Stimulated activated CD4-positive, alpha-beta T cell treated with anti-CD3 and anti-CD28 coated beads, Interleukin-15, amount 100 ng/mL, for 1 hour (primary cell): Measurements from ENCODE around the gene PLLP.
A peak's percentile ranks its signal among the peaks of the same experiment; 100 is the strongest.

ENCODE experiments used
- DNase-seq, 2 donors: peaks; one replicate each; pipeline ENCODE4 v3.0.0-alpha.2; 2020; ENCODE audit warnings: low read depth in 1 of 2, low spot score in 1 of 2

Gene PLLP

DNA sequence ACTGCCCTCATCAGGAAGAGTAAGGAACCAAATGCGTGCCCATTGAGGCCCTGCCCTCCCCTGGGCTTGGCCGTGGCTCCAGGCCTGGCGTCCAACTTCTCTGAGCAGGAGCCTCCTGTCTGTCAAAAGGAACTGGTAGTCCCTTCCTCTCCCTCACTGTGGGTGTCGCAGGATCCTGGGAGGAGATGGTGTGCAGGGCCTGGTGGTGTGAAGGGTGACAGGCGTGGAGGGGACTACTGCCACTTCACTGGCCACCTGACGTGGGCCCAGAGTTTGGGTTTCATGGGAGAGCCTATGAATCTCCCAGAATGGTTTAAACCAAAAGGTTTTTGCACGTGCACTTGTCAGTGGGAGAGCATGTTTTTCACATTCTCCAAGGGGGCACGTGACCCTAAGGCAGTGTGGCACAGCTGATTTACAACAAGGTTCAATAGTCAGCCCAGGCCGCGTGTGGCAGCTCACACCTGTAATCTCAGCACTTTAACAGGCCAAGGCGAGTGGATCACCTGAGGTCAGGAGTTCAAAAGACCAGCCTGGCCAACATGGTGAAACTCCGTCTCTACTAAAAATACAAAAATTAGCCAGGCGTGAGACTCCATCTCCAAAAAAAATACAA, 26.9 kb downstream of the PLLP start:
- DNase-seq: no peak

- no peak for DNase-seq
Observed at GRCh38 chr16:57256601-57257395, 27.7 kb downstream of the PLLP start.

- no peak for DNase-seq
Observed at GRCh38 chr16:57255686-57256415, 28.6 kb downstream of the PLLP start.

DNA sequence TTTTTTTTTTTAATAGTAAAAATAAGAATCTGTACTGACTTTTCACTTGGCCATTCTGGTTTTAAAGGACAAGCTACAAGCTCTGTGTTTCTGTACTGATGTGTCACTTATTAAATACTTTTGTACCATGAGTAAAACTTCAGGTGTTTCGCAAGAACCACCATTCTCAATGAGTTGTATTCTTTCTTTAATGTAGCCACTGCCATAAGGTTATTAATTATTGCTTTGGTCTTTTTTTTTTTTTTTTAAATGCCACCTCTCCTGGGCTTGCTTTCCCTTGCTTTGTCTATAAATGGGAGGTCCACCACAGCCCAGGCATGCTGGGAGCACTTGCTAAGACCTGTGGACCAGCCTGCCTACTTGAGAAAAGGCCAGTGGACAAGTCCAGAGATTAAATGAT, 31.0 kb downstream of the PLLP start:
- DNase-seq: no peak

DNA sequence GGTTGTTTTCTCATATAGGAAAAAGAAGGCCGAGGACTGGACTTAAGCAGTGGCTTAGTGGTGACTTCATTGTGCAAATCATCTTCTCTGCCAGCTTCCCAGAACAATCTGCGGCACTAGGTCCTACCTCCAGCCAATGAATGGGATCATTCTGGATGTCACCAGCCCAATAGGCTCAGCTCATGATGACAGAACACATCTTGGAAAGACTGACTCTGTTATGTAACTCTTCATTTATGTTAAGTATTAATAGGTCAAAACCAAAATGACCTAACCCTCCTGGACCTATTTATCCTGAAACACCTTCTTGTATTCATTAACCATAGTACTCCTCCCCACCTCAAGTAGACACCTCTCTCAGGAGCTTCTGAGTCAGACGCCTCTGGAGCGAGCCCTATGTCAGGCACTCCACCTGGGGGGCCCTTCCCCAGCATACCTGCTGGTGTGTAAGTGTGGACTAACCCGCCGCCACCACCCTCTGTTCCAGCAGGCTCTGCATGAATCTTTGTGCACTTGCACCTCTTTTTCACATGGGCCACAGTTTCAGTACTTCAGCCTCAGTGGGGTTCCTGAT, 32.2 kb downstream of the PLLP start:
- no peak for DNase-seq

DNA sequence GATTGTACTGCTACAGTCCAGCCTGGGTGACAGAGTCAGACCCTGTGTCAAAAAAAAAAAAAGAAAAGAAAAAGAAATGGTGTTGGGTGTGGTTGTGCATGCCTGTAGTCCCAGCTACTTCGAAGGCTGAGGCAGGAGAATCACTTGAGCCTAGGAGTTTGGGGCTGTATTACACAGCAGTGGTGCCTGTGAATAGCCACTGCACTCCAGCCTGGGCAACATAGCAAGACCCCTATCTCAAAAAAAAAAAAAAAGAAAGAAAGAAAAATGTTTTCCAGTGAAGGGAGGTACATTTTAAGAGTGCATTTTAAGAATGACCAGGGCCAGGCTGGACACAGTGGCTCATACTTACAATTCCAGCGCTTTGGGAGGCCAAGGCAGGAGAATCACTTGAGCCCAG, 33.1 kb downstream of the PLLP start:
- DNase-seq: no peak

DNA sequence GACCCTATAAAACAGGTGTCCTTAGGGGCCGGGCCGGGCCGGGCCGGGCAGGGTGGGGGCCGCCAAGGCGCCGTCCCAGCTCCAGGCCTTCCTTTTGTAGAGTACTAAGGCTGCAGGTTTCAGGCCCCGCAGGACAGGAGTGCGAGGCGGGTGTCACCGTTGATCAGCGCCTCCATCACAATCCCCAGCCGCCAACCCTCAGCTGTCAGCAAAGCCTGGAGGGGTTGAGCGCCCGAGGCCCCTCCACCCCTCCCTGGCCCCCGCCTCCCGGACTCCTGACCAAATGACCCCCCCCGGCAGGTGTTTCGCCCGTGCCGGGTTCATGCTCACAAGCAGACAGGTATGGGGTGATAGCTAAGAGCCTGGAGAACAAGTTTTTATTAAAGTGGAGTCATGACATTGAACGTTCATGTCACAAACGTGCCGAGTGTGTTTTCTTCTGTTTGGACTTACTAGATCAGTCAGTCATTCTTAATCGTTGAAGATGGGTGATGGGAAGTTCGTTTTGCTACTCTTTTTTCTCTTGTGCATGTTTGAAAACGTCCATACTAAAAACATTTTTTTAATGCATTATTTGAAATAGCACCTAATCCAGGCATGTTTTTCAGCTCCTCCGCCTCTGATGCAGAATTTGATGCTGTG, 38.9 kb downstream of the PLLP start:
- DNase-seq: no peak

DNA sequence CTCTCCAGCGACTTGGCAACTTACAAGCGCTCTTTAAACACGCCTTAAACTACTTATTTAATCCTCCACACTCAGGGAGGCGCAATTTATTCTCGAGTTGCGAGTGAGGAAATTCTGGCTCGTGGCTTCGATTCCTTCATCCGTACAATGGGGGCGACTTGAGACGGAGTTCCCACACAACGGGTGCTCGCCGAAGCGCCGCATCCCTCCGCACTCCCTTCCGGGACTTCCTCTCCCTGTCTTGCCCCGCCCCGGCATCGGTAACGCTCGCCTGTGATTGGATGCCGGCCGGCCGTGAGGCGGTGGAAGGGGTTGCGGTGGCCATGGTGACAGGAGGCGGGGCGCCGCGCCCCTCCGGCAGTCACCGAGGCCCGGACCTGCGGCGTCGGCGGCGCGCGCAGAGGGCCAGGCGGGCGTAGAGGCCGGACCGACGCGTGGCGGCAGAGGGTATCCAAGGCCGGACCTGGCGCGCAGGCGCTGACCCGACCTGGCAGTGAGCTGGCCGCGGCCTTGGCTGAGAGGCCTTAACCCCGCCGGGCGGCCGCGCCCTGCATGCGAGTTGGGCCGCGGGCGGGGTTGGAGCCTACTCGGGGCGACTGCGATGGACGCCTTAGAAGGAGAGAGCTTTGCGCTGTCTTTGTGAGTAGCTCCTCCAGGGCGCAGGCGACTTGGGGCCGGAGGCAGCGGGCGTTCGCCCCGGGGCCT, 39.6 kb downstream of the PLLP start, which contains the start of gene ARL2BP:
ARL2BP (plus strand) TSS at position 493 of the 705 bp plus-strand sequence; CDS start at position 602, 109 bp downstream.
- peak; percentile 95 to 97 for DNase-seq

DNA sequence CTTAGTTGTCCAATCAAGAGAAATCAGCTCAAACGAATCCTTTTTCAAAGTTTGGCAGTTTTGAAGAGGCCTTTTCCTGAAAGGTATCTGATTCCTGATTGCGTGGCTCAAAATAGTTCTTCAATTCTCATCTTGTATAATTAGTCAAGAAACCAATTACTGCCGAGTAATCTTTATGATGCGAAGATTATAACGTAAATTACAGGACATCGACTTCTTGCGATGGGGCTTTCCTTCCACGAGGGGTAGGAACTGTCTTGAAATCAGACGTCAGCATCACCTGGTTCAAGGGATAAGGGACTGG, 40.1 kb downstream of the PLLP start:
- DNase-seq: no peak

DNA sequence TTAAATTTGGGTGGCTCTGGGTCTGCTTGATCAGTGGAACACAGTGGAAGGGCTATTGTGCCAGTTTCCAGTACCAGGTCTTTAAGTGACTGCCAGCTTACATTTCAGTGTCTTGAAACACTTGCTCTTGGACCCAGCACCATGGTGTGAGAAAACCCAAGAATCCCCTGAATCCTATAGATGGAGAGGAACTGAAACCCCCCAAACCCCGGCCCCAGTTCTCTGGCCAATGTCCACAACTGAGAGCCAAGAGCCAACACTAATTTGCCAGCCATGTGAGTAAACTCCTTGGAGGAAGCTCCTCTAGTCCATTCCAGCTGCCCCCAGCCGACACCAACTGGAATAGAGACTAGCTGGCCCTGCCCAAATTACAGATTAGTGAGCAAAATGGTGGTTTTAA, 41.8 kb downstream of the PLLP start:
- no peak for DNase-seq

- no peak for DNase-seq
Observed at GRCh38 chr16:57240851-57241250, 43.6 kb downstream of the PLLP start.

GRCh38 chr16:57239107-57239506, 45.4 kb downstream of the PLLP start:
- no peak for DNase-seq

DNA sequence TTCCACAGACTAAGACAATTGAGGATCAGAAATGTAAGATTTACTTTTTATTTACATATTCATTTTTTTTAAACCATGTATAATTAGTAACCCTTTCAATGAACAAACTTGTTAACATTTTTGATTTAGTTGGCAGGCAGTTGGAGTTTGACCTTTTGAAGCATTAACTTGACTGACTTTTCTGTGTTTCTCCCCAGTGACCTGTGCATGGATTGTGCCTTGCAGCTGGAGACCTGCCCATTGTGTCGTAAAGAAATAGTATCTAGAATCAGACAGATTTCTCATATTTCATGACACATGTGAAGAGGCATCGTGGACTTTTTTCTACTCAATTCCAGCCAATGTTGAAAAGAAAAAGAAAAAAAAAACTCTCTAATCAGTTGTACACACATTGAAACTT, 45.8 kb downstream of the PLLP start:
- DNase-seq: no peak

GRCh38 chr16:57236022-57236350, 48.5 kb downstream of the PLLP start:
- DNase-seq: no peak

DNA sequence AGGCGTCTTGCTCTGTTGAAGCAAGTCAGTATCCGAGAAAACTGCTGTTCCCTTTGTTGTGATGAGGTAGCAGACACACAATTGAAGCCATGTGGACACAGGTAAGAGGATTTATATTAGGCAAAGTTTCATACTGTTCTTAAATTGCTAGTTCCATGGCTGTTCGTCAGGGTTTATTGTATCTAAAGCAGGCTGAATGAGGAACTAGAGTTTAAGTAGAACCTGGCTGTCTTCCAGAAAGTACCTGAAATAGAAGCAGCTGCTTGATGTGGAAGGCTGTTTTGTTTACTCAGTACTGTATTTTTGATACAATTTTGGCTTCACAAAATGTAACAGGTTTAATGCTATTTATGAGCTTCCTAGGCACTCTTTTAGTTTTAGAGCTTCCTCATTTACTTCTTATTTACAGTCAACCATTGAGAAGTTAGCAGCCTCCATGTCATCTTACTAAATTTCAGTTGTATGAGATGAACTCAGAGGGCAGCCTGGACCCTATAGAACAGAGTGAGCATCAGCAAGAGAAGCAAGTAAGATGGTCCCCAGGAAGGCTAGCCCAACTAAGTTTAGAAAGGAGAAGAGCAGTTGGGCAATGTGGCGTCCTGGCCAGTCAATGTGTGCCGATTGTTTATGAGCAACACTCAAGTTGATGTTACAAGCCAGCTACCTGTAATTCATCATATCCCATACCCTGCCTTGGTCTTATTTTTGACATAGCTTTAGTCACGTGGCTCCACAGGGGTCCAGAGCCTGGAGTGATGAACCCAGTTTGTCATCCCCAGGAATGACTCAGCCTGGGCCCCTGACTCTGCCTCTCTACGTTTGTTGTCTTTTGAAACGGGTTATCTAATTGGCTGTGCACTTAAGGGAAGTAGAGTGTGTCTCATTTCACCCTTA, 49.1 kb downstream of the PLLP start:
- DNase-seq: no peak

- no peak for DNase-seq
Observed at GRCh38 chr16:57234707-57235092, 49.8 kb downstream of the PLLP start.

DNA sequence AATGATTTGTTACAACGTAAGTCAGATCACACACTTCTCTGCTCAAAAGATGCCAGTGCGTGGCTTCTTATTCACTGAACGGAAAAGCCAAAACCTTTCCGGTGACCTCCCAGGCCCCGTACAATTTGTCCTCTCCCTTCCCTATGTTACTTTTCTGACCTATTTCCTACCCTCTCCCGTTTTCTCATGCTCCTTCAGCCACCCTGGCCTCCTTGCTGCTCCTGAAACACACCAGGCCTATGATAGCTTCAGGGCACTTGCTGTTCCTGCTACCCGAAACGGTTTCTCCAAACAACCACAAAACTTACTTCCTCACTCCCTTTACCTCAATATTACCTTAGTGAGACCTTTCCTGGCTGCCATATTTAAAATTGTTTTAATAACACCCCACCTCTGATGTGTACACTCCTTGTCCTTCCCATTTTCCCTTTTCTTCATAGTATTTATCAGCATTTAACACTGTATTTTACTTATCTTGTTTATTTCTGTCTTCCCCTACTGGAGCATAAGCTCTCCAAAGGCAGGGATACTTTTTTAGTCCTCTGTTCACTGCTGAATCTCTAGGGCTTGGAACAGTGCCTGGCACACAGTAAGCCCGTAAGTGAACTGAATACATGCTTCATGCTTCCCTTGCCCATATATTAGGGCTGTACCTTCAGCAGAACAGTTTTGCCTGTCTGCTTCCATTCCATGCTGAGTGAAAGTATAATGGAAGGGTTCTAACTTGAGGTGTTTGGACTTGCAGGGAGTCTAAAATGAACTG, 50.3 kb downstream of the PLLP start:
- DNase-seq: no peak

DNA sequence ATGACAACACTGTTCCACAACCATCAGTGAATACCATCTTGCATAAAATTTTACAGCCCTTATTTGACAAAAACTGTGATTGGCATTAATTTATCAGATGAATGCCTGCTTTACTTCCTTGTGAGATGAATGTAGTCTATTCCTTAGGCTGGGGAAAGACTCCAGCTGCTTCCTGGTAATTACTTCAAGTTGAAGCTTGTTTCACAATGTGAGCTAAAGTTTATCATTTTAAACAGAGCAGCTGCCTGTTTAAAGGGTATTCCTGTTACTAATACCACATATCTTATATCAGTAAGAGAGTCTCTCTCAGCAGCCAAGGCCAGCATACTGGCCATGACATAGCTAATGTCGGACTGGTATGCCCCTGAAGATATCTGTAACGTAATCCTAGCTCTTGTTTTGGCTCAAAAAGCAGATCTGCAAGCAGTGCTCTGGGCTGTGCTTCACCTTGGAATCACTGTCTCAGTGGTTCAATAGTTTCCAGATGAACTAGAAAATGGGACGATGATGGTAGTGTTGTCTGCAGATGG, 52.6 kb downstream of the PLLP start:
- DNase-seq: no peak

DNA sequence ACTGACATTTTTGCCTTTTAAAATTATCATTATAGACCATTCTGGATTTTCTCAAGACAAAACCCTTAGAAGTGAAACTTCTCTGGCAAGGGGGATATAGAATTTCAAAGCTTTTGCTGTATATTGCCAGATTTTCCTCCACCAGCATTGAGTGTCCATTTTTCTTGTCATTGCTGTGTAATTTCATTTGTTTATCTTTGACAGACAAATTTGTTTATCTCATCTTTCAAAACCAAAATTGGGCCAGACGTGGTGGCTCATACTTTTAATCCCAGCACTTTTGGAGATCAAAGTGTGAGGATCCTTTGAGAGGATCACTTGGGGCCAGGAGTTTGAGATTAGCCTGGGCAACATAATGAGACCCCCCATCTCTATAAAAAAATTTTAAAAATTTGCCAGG, 55.4 kb downstream of the PLLP start:
- no peak for DNase-seq
